ENCODE measurements around the gene IQUB.

DNA sequence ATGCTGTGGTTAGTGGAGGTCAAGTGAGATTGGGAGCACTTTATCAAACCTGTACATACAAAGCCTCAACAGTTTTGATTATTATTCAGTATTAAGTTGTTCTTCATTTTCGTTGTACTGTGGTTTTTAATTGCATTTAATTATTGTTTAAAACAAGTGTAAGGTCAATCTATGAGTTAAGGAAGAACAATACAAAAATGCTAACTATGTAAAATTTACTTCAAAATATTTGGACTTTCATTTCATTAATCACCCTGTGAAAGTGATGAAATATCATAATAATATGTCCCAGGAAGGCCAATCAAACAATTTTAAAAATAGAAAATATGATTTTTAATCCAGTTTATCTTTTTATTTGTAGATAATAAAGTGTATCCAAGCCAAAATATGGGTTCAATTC is 36.8 kb upstream of the IQUB start:
- TF ChIP-seq, protein P1, sequence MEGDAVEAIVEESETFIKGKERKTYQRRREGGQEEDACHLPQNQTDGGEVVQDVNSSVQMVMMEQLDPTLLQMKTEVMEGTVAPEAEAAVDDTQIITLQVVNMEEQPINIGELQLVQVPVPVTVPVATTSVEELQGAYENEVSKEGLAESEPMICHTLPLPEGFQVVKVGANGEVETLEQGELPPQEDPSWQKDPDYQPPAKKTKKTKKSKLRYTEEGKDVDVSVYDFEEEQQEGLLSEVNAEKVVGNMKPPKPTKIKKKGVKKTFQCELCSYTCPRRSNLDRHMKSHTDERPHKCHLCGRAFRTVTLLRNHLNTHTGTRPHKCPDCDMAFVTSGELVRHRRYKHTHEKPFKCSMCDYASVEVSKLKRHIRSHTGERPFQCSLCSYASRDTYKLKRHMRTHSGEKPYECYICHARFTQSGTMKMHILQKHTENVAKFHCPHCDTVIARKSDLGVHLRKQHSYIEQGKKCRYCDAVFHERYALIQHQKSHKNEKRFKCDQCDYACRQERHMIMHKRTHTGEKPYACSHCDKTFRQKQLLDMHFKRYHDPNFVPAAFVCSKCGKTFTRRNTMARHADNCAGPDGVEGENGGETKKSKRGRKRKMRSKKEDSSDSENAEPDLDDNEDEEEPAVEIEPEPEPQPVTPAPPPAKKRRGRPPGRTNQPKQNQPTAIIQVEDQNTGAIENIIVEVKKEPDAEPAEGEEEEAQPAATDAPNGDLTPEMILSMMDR (conservative IDR thresholded peaks at IDR 0.05) = no peak
- no peak for TF ChIP-seq EZH2 (IDR thresholded peaks at IDR 0.05; ENCODE audit: low read depth)
